ENCODE data around the gene RABL6.

RABL6 gene

GRCh38 chr9:136886610-136887597, 79.2 kb downstream of the RABL6 start:
- peaks cover 16% of the 10 kb centered on the region for H3K4me1 ChIP-seq (ENCODE audit: insufficient read depth, low read length)
- no peaks in the 10 kb centered on the region for H3K9me3 ChIP-seq (ENCODE audit: low read length)
- H3K27me3 ChIP-seq (ENCODE audit: insufficient read depth, low read length) = no peaks in the 10 kb centered on the region
- H2AFZ ChIP-seq (ENCODE audit: low read depth, low read length) = peak overlapping the region; percentile 76
- H3K4me3 ChIP-seq (ENCODE audit: low read length) = peak overlapping the region; percentile 70
- peaks cover 14% of the 10 kb centered on the region for H3K36me3 ChIP-seq (ENCODE audit: insufficient read depth, low read length)

- H3K9me3 ChIP-seq (ENCODE audit: low read length) = no peaks in the 10 kb centered on the region
- H3K4me1 ChIP-seq (ENCODE audit: insufficient read depth, low read length) = peaks cover 7% of the 10 kb centered on the region
- H2AFZ ChIP-seq (ENCODE audit: low read depth, low read length) = no peak overlapping the region
- H3K36me3 ChIP-seq (ENCODE audit: insufficient read depth, low read length) = peaks cover 14% of the 10 kb centered on the region
- no peaks in the 10 kb centered on the region for H3K27me3 ChIP-seq (ENCODE audit: insufficient read depth, low read length)
- no peak overlapping the region for H3K4me3 ChIP-seq (ENCODE audit: low read length)
Observed at GRCh38 chr9:136888454-136888853, 80.7 kb downstream of the RABL6 start.

- peaks cover 7% of the 10 kb centered on the region for H3K4me1 ChIP-seq (ENCODE audit: insufficient read depth, low read length)
- no peak overlapping the region for H3K4me3 ChIP-seq (ENCODE audit: low read length)
- H3K27me3 ChIP-seq (ENCODE audit: insufficient read depth, low read length) = no peaks in the 10 kb centered on the region
- no peak overlapping the region for H2AFZ ChIP-seq (ENCODE audit: low read depth, low read length)
- no peaks in the 10 kb centered on the region for H3K9me3 ChIP-seq (ENCODE audit: low read length)
- peaks cover 14% of the 10 kb centered on the region for H3K36me3 ChIP-seq (ENCODE audit: insufficient read depth, low read length)
Observed at GRCh38 chr9:136889858-136890257, 82.1 kb downstream of the RABL6 start.

- no peak overlapping the region for H3K4me3 ChIP-seq (ENCODE audit: low read length)
- peaks cover 14% of the 10 kb centered on the region for H3K36me3 ChIP-seq (ENCODE audit: insufficient read depth, low read length)
- H3K27me3 ChIP-seq (ENCODE audit: insufficient read depth, low read length) = no peaks in the 10 kb centered on the region
- no peaks in the 10 kb centered on the region for H3K9me3 ChIP-seq (ENCODE audit: low read length)
- no peak overlapping the region for H2AFZ ChIP-seq (ENCODE audit: low read depth, low read length)
- peaks cover 6% of the 10 kb centered on the region for H3K4me1 ChIP-seq (ENCODE audit: insufficient read depth, low read length)
Observed at GRCh38 chr9:136890661-136891060, 82.9 kb downstream of the RABL6 start.

Data from neuron (in vitro differentiated cells).